DND-41 (cell line): Measurements from ENCODE around the gene VIPR1.

Source experiments
- ATAC-seq: fragments of 200-7000 bp; cut with Tn5 transposase; 3 replicates; pipeline ENCODE4 v1.9.1; 2021; ENCODE audit warnings: low read depth; ENCODE audit not compliant: insufficient read depth
- DNase-seq: peaks from one replicate; pipeline ENCODE4 v3.0.0-alpha.2; 2020
- H2AFZ ChIP-seq: 2 replicates; pipeline ENCODE4 v1.6.0; 2012; ENCODE audit warnings: low read depth, low read length
- H3K27ac ChIP-seq: 2 replicates; pipeline ENCODE4 v1.5.1; 2012; ENCODE audit warnings: low read length, inconsistent platforms
- H3K27me3 ChIP-seq: fragments of 200-600 bp; sonication (generic); 2 replicates; pipeline ENCODE4 v1.6.0; 2012; ENCODE audit warnings: low read length, mild to moderate bottlenecking, inconsistent platforms; ENCODE audit not compliant: insufficient read depth, poor library complexity
- H3K36me3 ChIP-seq: 2 replicates; pipeline ENCODE4 v1.5.1; 2012; ENCODE audit warnings: low read length, inconsistent platforms; ENCODE audit not compliant: insufficient read depth
- H3K4me1 ChIP-seq: 2 replicates; pipeline ENCODE4 v1.5.1; 2012; ENCODE audit warnings: mild to moderate bottlenecking, low read length; ENCODE audit not compliant: insufficient read depth
- H3K4me2 ChIP-seq: 2 replicates; pipeline ENCODE4 v1.6.0; 2012; ENCODE audit warnings: mild to moderate bottlenecking, moderate library complexity, low read length, inconsistent platforms; ENCODE audit not compliant: insufficient read depth
- H3K4me3 ChIP-seq, 2 experiments: fragments of 200-600 bp in 1 of 2; shearing (Covaris generic) in 1 of 2; 2 replicates each; pipeline ENCODE4 v1.5.1; 2012 to 2016; ENCODE audit warnings: inconsistent platforms in 2 of 2, low read length in 2 of 2, mild to moderate bottlenecking in 2 of 2, low read depth in 1 of 2, moderate library complexity in 1 of 2
- H3K79me2 ChIP-seq: 2 replicates; pipeline ENCODE4 v1.6.0; 2012; ENCODE audit warnings: low read length, inconsistent platforms; ENCODE audit not compliant: insufficient read depth
- H3K9ac ChIP-seq: 2 replicates; pipeline ENCODE4 v1.6.0; 2012; ENCODE audit warnings: low read depth, mild to moderate bottlenecking, inconsistent platforms, low read length, moderate library complexity
- H3K9me3 ChIP-seq: 2 replicates; pipeline ENCODE4 v1.5.1; 2012; ENCODE audit warnings: low read length, moderate library complexity, mild to moderate bottlenecking, inconsistent platforms; ENCODE audit not compliant: insufficient read depth, severe bottlenecking
- H4K20me1 ChIP-seq: 2 replicates; pipeline ENCODE4 v1.6.0; 2012; ENCODE audit warnings: low read length; ENCODE audit not compliant: insufficient read depth
- CTCF ChIP-seq: IDR thresholded peaks from 2 replicates; pipeline ENCODE4 v1.5.1; 2012; ENCODE audit warnings: borderline replicate concordance, low read length, moderate library complexity, mild to moderate bottlenecking; ENCODE audit not compliant: poor library complexity, severe bottlenecking; ENCODE audit errors: extremely low read depth
- EZH2 ChIP-seq: IDR thresholded peaks from 3 replicates; pipeline ENCODE4 v1.6.1; 2012; ENCODE audit warnings: borderline replicate concordance, low read depth, mild to moderate bottlenecking, moderate library complexity, low read length, inconsistent platforms; ENCODE audit not compliant: severe bottlenecking

VIPR1 gene

GRCh38 chr3:42498034-42498433, 4.4 kb upstream of the VIPR1 start:
- Histone ChIP-seq H3K9ac (no peak overlapping the region), H2AFZ (no peak overlapping the region), H3K36me3 (no peaks in the 10 kb centered on the region), H3K4me2 (no peak overlapping the region), H3K4me1 (no peaks in the 10 kb centered on the region), H3K27ac (no peak overlapping the region), H3K4me3 (no peak overlapping the region), H3K27me3 (no peaks in the 10 kb centered on the region), H4K20me1 (no peaks in the 10 kb centered on the region), H3K79me2 (no peaks in the 10 kb centered on the region), H3K9me3 (no peaks in the 10 kb centered on the region)
- no peak for TF ChIP-seq EZH2
- no peak for TF ChIP-seq CTCF
- ATAC-seq (no peak), DNase-seq (no peak)

GRCh38 chr3:42498791-42499477, 3.5 kb upstream of the VIPR1 start:
- ATAC-seq (no peak), DNase-seq (no peak)
- no peaks in the 10 kb centered on the region for H3K4me1 ChIP-seq
- H3K9ac ChIP-seq: no peak overlapping the region
- no peaks in the 10 kb centered on the region for H4K20me1 ChIP-seq
- H3K27ac ChIP-seq: no peak overlapping the region
- no peaks in the 10 kb centered on the region for H3K36me3 ChIP-seq
- no peak overlapping the region for H2AFZ ChIP-seq
- no peak overlapping the region for H3K4me2 ChIP-seq
- no peaks in the 10 kb centered on the region for H3K79me2 ChIP-seq
- H3K27me3 ChIP-seq: no peaks in the 10 kb centered on the region
- H3K4me3 ChIP-seq: no peak overlapping the region
- H3K9me3 ChIP-seq: no peaks in the 10 kb centered on the region
- no peak for TF ChIP-seq EZH2
- TF ChIP-seq CTCF: no peak

GRCh38 chr3:42499478-42499871, 3.0 kb upstream of the VIPR1 start:
- Histone ChIP-seq H3K27ac (no peak overlapping the region), H3K4me1 (no peaks in the 10 kb centered on the region), H3K27me3 (no peaks in the 10 kb centered on the region), H3K4me3 (no peak overlapping the region), H4K20me1 (no peaks in the 10 kb centered on the region), H2AFZ (no peak overlapping the region), H3K36me3 (no peaks in the 10 kb centered on the region), H3K4me2 (no peak overlapping the region), H3K9ac (no peak overlapping the region), H3K79me2 (no peaks in the 10 kb centered on the region), H3K9me3 (no peaks in the 10 kb centered on the region)
- DNase-seq (no peak), ATAC-seq (no peak)
- TF ChIP-seq CTCF (no peak), EZH2 (no peak)

GRCh38 chr3:42500091-42500490, 2.4 kb upstream of the VIPR1 start:
- no peak overlapping the region for H3K27ac ChIP-seq
- H4K20me1 ChIP-seq: no peaks in the 10 kb centered on the region
- H3K27me3 ChIP-seq: no peaks in the 10 kb centered on the region
- no peaks in the 10 kb centered on the region for H3K4me1 ChIP-seq
- H3K4me3 ChIP-seq: no peak overlapping the region
- no peak for DNase-seq
- no peak overlapping the region for H3K9ac ChIP-seq
- no peaks in the 10 kb centered on the region for H3K36me3 ChIP-seq
- H3K4me2 ChIP-seq: no peak overlapping the region
- H3K79me2 ChIP-seq: no peaks in the 10 kb centered on the region
- no peak overlapping the region for H2AFZ ChIP-seq
- TF ChIP-seq CTCF (no peak), EZH2 (no peak)
- no peak for ATAC-seq
- no peaks in the 10 kb centered on the region for H3K9me3 ChIP-seq
